ENCODE results near the gene GXYLT1. TPM values are rescaled to one million over a fixed set of nuclear protein-coding genes. Genes with fewer than 3 reads are reported as not detected.

The GXYLT1 gene
- total and polyA plus RNA-seq, 2 experiments from 2014 or later, result 3.9 to 13.4 TPM

- no peaks in the 10 kb centered on the region for H3K79me2 ChIP-seq (replicated peaks; ENCODE audit: insufficient read depth)
- no peaks in the 10 kb centered on the region for H3K27me3 ChIP-seq (ENCODE audit: insufficient read depth)
- no peaks in the 10 kb centered on the region for H4K20me1 ChIP-seq (replicated peaks; ENCODE audit: insufficient read depth)
- H3K27me3 Mint-ChIP-seq (ENCODE audit: insufficient read depth, low read depth, poor library complexity), result no peaks in the 10 kb centered on the region
- H3K27ac ChIP-seq (ENCODE audit: low read depth), result no peak overlapping the region
- H3K27ac Mint-ChIP-seq, result no peak overlapping the region
- H3K4me2 ChIP-seq, result no peak overlapping the region
- TF ChIP-seq REST (IDR thresholded peaks at IDR 0.05; ENCODE audit: unreplicated experiment) (no peak), ZNF331 (CRISPR knock-in tag; IDR thresholded peaks at IDR 0.05; ENCODE audit: low read depth) (no peak), CREB1 (CRISPR knock-in tag; IDR thresholded peaks at IDR 0.05; ENCODE audit: low read depth) (no peak), ZNF114 (CRISPR knock-in tag; IDR thresholded peaks at IDR 0.05) (no peak), CTCF (conservative IDR thresholded peaks at IDR 0.05; ENCODE audit: low read depth in 2 of 2) (no peak), EZH2phosphoT487 (IDR thresholded peaks at IDR 0.05; ENCODE audit: unreplicated experiment) (no peak), NANOG (IDR thresholded peaks at IDR 0.05; ENCODE audit: borderline replicate concordance) (no peak), ETS1 (IDR thresholded peaks at IDR 0.05) (no peak), ZNF462 (CRISPR knock-in tag; IDR thresholded peaks at IDR 0.05) (no peak), EZH2 (IDR thresholded peaks at IDR 0.05; ENCODE audit: low read depth, unreplicated experiment) (no peak), POLR2AphosphoS5 (IDR thresholded peaks at IDR 0.05; ENCODE audit: low read depth) (no peak)
- H3K4me1 Mint-ChIP-seq, result no peaks in the 10 kb centered on the region
- H3K4me3 ChIP-seq, result no peak overlapping the region
- H3K9me2 ChIP-seq (ENCODE audit: insufficient read depth), result no peaks in the 10 kb centered on the region
- H3F3A ChIP-seq (replicated peaks; ENCODE audit: low read depth), result no peaks in the 10 kb centered on the region
- H3K36me3 ChIP-seq (ENCODE audit: insufficient read depth), result no peaks in the 10 kb centered on the region
- ATAC-seq (no peak), DNase-seq (ENCODE audit: low spot score) (no peak)
- H2AFZ ChIP-seq, result no peak overlapping the region
- H3K4me1 ChIP-seq (ENCODE audit: insufficient read depth), result no peaks in the 10 kb centered on the region
- H3K36me3 Mint-ChIP-seq (ENCODE audit: low read depth), result no peaks in the 10 kb centered on the region
- no peaks in the 10 kb centered on the region for H3K9me3 Mint-ChIP-seq
- H3K4me3 Mint-ChIP-seq, result no peak overlapping the region
Measured at GRCh38 chr12:42102720-42103119, 42.0 kb downstream of the GXYLT1 start.
